Neural progenitor cell (in vitro differentiated cells): Measurements from ENCODE around the gene SARDH. TPM values are rescaled to one million over a fixed set of nuclear protein-coding genes. Genes with fewer than 3 reads are reported as not detected.

Source experiments
- DNase-seq: peaks from one replicate; pipeline ENCODE4 v3.0.0-alpha.2; 2016; ENCODE audit warnings: low spot score
- H2AFZ ChIP-seq: fragments of 200-600 bp; sonication (generic); replicated peaks from 2 replicates; pipeline ENCODE4 v1.6.1; 2016; ENCODE audit warnings: antibody characterized with exemption
- H3F3A ChIP-seq: fragments of 200-600 bp; sonication (generic); 2 replicates; pipeline ENCODE4 v1.6.1; 2016; ENCODE audit warnings: antibody characterized with exemption, low read depth
- H3K27ac ChIP-seq: fragments of 200-600 bp; sonication (generic); 2 replicates; pipeline ENCODE4 v1.5.1; 2016; ENCODE audit warnings: mild to moderate bottlenecking
- H3K27me3 ChIP-seq: fragments of 200-600 bp; sonication (generic); 2 replicates; pipeline ENCODE4 v1.6.1; 2016; ENCODE audit warnings: mild to moderate bottlenecking, moderate library complexity
- H3K36me3 ChIP-seq: fragments of 200-600 bp; sonication (generic); 2 replicates; pipeline ENCODE4 v1.5.1; 2016
- H3K4me1 ChIP-seq: fragments of 200-600 bp; sonication (generic); 2 replicates; pipeline ENCODE4 v1.6.1; 2016; ENCODE audit warnings: mixed run types
- H3K4me2 ChIP-seq: fragments of 200-600 bp; sonication (generic); 2 replicates; pipeline ENCODE4 v1.6.1; 2016
- H3K4me3 ChIP-seq: fragments of 200-600 bp; sonication (generic); 2 replicates; pipeline ENCODE4 v1.5.1; 2016
- H3K79me2 ChIP-seq: fragments of 200-600 bp; sonication (generic); 2 replicates; pipeline ENCODE4 v1.6.1; 2016; ENCODE audit warnings: low read depth
- H3K9ac ChIP-seq: fragments of 200-600 bp; sonication (generic); 2 replicates; pipeline ENCODE4 v1.6.1; 2016
- H3K9me3 ChIP-seq: fragments of 200-600 bp; sonication (generic); 2 replicates; pipeline ENCODE4 v1.5.1; 2016; ENCODE audit warnings: low read depth
- H4K20me1 ChIP-seq: fragments of 200-600 bp; sonication (generic); 2 replicates; pipeline ENCODE4 v1.6.1; 2016; ENCODE audit warnings: low read depth
- H3K27ac Mint-ChIP-seq: 3 replicates; pipeline ENCODE4 v1.8.0; 2021; ENCODE audit warnings: mixed read lengths
- H3K27me3 Mint-ChIP-seq: 2 replicates; pipeline ENCODE4 v1.8.0; 2022; ENCODE audit warnings: low read depth, mild to moderate bottlenecking, inconsistent platforms, moderate library complexity, mixed read lengths; ENCODE audit not compliant: insufficient read depth
- H3K36me3 Mint-ChIP-seq: 3 replicates; pipeline ENCODE4 v1.8.0; 2021; ENCODE audit warnings: mixed read lengths
- H3K4me1 Mint-ChIP-seq: 3 replicates; pipeline ENCODE4 v1.8.0; 2021; ENCODE audit warnings: mixed read lengths
- H3K4me3 Mint-ChIP-seq: 3 replicates; pipeline ENCODE4 v1.8.0; 2021; ENCODE audit warnings: mild to moderate bottlenecking, moderate library complexity, mixed read lengths
- H3K9me3 Mint-ChIP-seq: 3 replicates; pipeline ENCODE4 v1.8.0; 2020; ENCODE audit warnings: mixed read lengths
- CTCF ChIP-seq: fragments of 200-600 bp; sonication (generic); IDR thresholded peaks from 2 replicates; pipeline ENCODE4 v1.5.1; 2017; ENCODE audit warnings: antibody characterized with exemption, mild to moderate bottlenecking
- EZH2 ChIP-seq: fragments of 200-600 bp; sonication (generic); IDR thresholded peaks from 2 replicates; pipeline ENCODE4 v1.6.1; 2017; ENCODE audit warnings: antibody characterized with exemption, mild to moderate bottlenecking, moderate library complexity
- EZH2phosphoT487 ChIP-seq: fragments of 200-600 bp; sonication (generic); IDR thresholded peaks from 2 replicates; pipeline ENCODE4 v1.6.1; 2017; ENCODE audit warnings: antibody characterized with exemption
- total RNA-seq: library from RNA; depleted of rRNA; stranded (reverse); fragments of >200 nt; gene quantifications from 2 replicates; pipeline ENCODE4 v1.2.3, GENCODE V29; 2015; ENCODE audit warnings: low replicate concordance

The SARDH gene
- total RNA-seq, 1 donor from 2014 or later, result 3.9 TPM

GRCh38 chr9:133726401-133727276, 11.5 kb downstream of the SARDH start:
- Mint-ChIP-seq H3K4me3 (no peak overlapping the region), H3K27ac (no peak overlapping the region), H3K4me1 (no peaks in the 10 kb centered on the region), H3K36me3 (no peaks in the 10 kb centered on the region), H3K9me3 (no peaks in the 10 kb centered on the region), H3K27me3 (peaks cover 7% of the 10 kb centered on the region)
- no peaks in the 10 kb centered on the region for H3K79me2 ChIP-seq
- no peak overlapping the region for H3K4me3 ChIP-seq
- H3K27ac ChIP-seq, result no peak overlapping the region
- no peaks in the 10 kb centered on the region for H3K27me3 ChIP-seq
- H3K4me2 ChIP-seq, result no peak overlapping the region
- no peaks in the 10 kb centered on the region for H3F3A ChIP-seq
- H4K20me1 ChIP-seq, result no peaks in the 10 kb centered on the region
- H3K4me1 ChIP-seq, result no peaks in the 10 kb centered on the region
- H3K9ac ChIP-seq, result no peak overlapping the region
- TF ChIP-seq CTCF, result peak; percentile 66
- no peak for TF ChIP-seq EZH2phosphoT487
- TF ChIP-seq EZH2, result no peak
- peak; percentile 75 for DNase-seq
- no peaks in the 10 kb centered on the region for H3K36me3 ChIP-seq
- H3K9me3 ChIP-seq, result no peaks in the 10 kb centered on the region
- H2AFZ ChIP-seq, result no peak overlapping the region

- Mint-ChIP-seq H3K36me3 (no peaks in the 10 kb centered on the region), H3K4me1 (no peaks in the 10 kb centered on the region), H3K27ac (no peak overlapping the region), H3K27me3 (peaks cover 7% of the 10 kb centered on the region), H3K4me3 (no peak overlapping the region), H3K9me3 (no peaks in the 10 kb centered on the region)
- Histone ChIP-seq H3K9me3 (no peaks in the 10 kb centered on the region), H3K27ac (no peak overlapping the region), H3K9ac (no peak overlapping the region), H3K36me3 (no peaks in the 10 kb centered on the region), H3K4me1 (no peaks in the 10 kb centered on the region), H4K20me1 (no peaks in the 10 kb centered on the region), H2AFZ (no peak overlapping the region), H3K4me2 (no peak overlapping the region), H3F3A (no peaks in the 10 kb centered on the region), H3K4me3 (no peak overlapping the region), H3K27me3 (no peaks in the 10 kb centered on the region), H3K79me2 (no peaks in the 10 kb centered on the region)
- no peak for DNase-seq
- no peak for TF ChIP-seq CTCF
- no peak for TF ChIP-seq EZH2phosphoT487
- no peak for TF ChIP-seq EZH2
Observed at GRCh38 chr9:133725886-133726285, 12.3 kb downstream of the SARDH start.

- Histone ChIP-seq H3K9ac (no peak overlapping the region), H3K36me3 (no peaks in the 10 kb centered on the region), H4K20me1 (no peaks in the 10 kb centered on the region), H3K9me3 (no peaks in the 10 kb centered on the region), H3K4me2 (no peak overlapping the region), H3K4me3 (no peak overlapping the region), H3K27me3 (no peaks in the 10 kb centered on the region), H3K4me1 (no peaks in the 10 kb centered on the region), H3K79me2 (no peaks in the 10 kb centered on the region), H3K27ac (no peak overlapping the region), H3F3A (no peaks in the 10 kb centered on the region), H2AFZ (no peak overlapping the region)
- H3K4me3 Mint-ChIP-seq, result no peak overlapping the region
- DNase-seq, result no peak
- peaks cover 6% of the 10 kb centered on the region for H3K27me3 Mint-ChIP-seq
- H3K36me3 Mint-ChIP-seq, result no peaks in the 10 kb centered on the region
- TF ChIP-seq EZH2, result no peak
- no peak for TF ChIP-seq EZH2phosphoT487
- no peak for TF ChIP-seq CTCF
- H3K4me1 Mint-ChIP-seq, result peaks cover 23% of the 10 kb centered on the region
- H3K27ac Mint-ChIP-seq, result peak overlapping the region; percentile 53
- peaks cover 3% of the 10 kb centered on the region for H3K9me3 Mint-ChIP-seq
Observed at GRCh38 chr9:133718563-133719315, 19.4 kb downstream of the SARDH start.
